IPS-20b (cell line): Measurements from ENCODE around the gene GNG5.

ENCODE experiments used
- H3K27ac ChIP-seq: one replicate; pipeline ENCODE4 v1.5.1; 2013; ENCODE audit warnings: low read length
- H3K27me3 ChIP-seq: 2 replicates; pipeline ENCODE4 v1.6.1; 2013; ENCODE audit warnings: mild to moderate bottlenecking, low read length, inconsistent platforms; ENCODE audit not compliant: insufficient read depth
- H3K36me3 ChIP-seq: 2 replicates; pipeline ENCODE4 v1.6.1; 2013; ENCODE audit warnings: low read depth, mild to moderate bottlenecking, inconsistent platforms, low read length, moderate library complexity; ENCODE audit not compliant: insufficient read depth
- H3K4me1 ChIP-seq: 2 replicates; pipeline ENCODE4 v1.6.1; 2013; ENCODE audit warnings: mild to moderate bottlenecking, control low read depth, inconsistent platforms, low read length, moderate library complexity; ENCODE audit not compliant: insufficient read depth
- H3K4me3 ChIP-seq: 2 replicates; pipeline ENCODE4 v1.5.1; 2013; ENCODE audit warnings: mild to moderate bottlenecking, low read length, inconsistent platforms
- H3K9ac ChIP-seq: 2 replicates; pipeline ENCODE4 v1.6.1; 2013; ENCODE audit warnings: low read depth, mild to moderate bottlenecking, inconsistent platforms, low read length, moderate library complexity
- H3K9me3 ChIP-seq: 2 replicates; pipeline ENCODE4 v1.6.1; 2013; ENCODE audit warnings: mild to moderate bottlenecking, low read depth, low read length, inconsistent platforms; ENCODE audit not compliant: insufficient read depth

The GNG5 gene

GRCh38 chr1:84506002-84506728 lies at the start of gene GNG5, which contains the start of gene SPATA1:
Gene GNG5, minus strand, starts transcription at chr1:84506581. Its CDS starts 490 bp downstream, at chr1:84506091.
Gene SPATA1, plus strand, starts transcription at chr1:84506386. Its CDS starts 9,974 bp downstream, at chr1:84516360.
- Histone ChIP-seq H3K4me1 (peaks cover 17% of the 10 kb centered on the region), H3K27ac (peak within 1 kb of the TSS; percentile 39), H3K9me3 (peaks cover 5% of the 10 kb centered on the region; the same call in 1 of the 2 replicates), H3K27me3 (peaks cover 10% of the 10 kb centered on the region; the same call in 1 of the 2 replicates), H3K36me3 (peaks cover 4% of the 10 kb centered on the region; the same call in 1 of the 2 replicates), H3K4me3 (peak within 1 kb of the TSS; percentile 98), H3K9ac (peak within 1 kb of the TSS; percentile 94; the same call in 1 of the 2 replicates)

- Histone ChIP-seq H3K4me1 (no peaks in the 10 kb centered on the region), H3K9me3 (no peaks in the 10 kb centered on the region), H3K27ac (no peak overlapping the region), H3K36me3 (no peaks in the 10 kb centered on the region), H3K9ac (no peak overlapping the region), H3K27me3 (no peaks in the 10 kb centered on the region), H3K4me3 (no peak overlapping the region)
Measured at GRCh38 chr1:84550826-84551225, 44.4 kb upstream of the GNG5 start.

- Histone ChIP-seq H3K4me1 (no peaks in the 10 kb centered on the region), H3K9ac (no peak overlapping the region), H3K4me3 (no peak overlapping the region), H3K27me3 (no peaks in the 10 kb centered on the region), H3K36me3 (no peaks in the 10 kb centered on the region), H3K27ac (no peak overlapping the region), H3K9me3 (no peaks in the 10 kb centered on the region)
Measured at GRCh38 chr1:84541679-84542078, 35.3 kb upstream of the GNG5 start.

GRCh38 chr1:84540759-84541158 lies 34.4 kb upstream of the GNG5 start:
- no peak overlapping the region for H3K4me3 ChIP-seq
- H3K9ac ChIP-seq = no peak overlapping the region
- no peaks in the 10 kb centered on the region for H3K27me3 ChIP-seq
- H3K9me3 ChIP-seq = no peaks in the 10 kb centered on the region
- no peaks in the 10 kb centered on the region for H3K4me1 ChIP-seq
- H3K27ac ChIP-seq = no peak overlapping the region
- H3K36me3 ChIP-seq = no peaks in the 10 kb centered on the region

GRCh38 chr1:84539972-84540371 lies 33.6 kb upstream of the GNG5 start:
- no peaks in the 10 kb centered on the region for H3K27me3 ChIP-seq
- no peak overlapping the region for H3K4me3 ChIP-seq
- no peak overlapping the region for H3K27ac ChIP-seq
- no peaks in the 10 kb centered on the region for H3K36me3 ChIP-seq
- H3K9me3 ChIP-seq = no peaks in the 10 kb centered on the region
- no peak overlapping the region for H3K9ac ChIP-seq
- H3K4me1 ChIP-seq = no peaks in the 10 kb centered on the region

GRCh38 chr1:84538599-84538998 lies 32.2 kb upstream of the GNG5 start:
- Histone ChIP-seq H3K27ac (no peak overlapping the region), H3K9ac (no peak overlapping the region)

GRCh38 chr1:84525779-84526178 lies 19.4 kb upstream of the GNG5 start:
- Histone ChIP-seq H3K36me3 (no peaks in the 10 kb centered on the region), H3K27ac (no peak overlapping the region), H3K9ac (no peak overlapping the region), H3K27me3 (no peaks in the 10 kb centered on the region), H3K9me3 (no peaks in the 10 kb centered on the region; the same call in 1 of the 2 replicates), H3K4me3 (no peak overlapping the region), H3K4me1 (no peaks in the 10 kb centered on the region)

More at GRCh38 chr1:84538599-84538998, 32.2 kb upstream of the GNG5 start:
- H3K9me3 ChIP-seq = no peaks in the 10 kb centered on the region
- no peaks in the 10 kb centered on the region for H3K36me3 ChIP-seq
- no peaks in the 10 kb centered on the region for H3K27me3 ChIP-seq
- no peak overlapping the region for H3K4me3 ChIP-seq
- H3K4me1 ChIP-seq = no peaks in the 10 kb centered on the region

- Histone ChIP-seq H3K27me3 (no peaks in the 10 kb centered on the region), H3K4me1 (no peaks in the 10 kb centered on the region), H3K9ac (no peak overlapping the region), H3K36me3 (no peaks in the 10 kb centered on the region), H3K4me3 (no peak overlapping the region), H3K27ac (no peak overlapping the region), H3K9me3 (no peaks in the 10 kb centered on the region; the same call in 1 of the 2 replicates)
Measured at GRCh38 chr1:84524590-84524989, 18.2 kb upstream of the GNG5 start.

- no peak overlapping the region for H3K27ac ChIP-seq
- H3K36me3 ChIP-seq = no peaks in the 10 kb centered on the region
- peaks cover 5% of the 10 kb centered on the region; the same call in 1 of the 2 replicates for H3K9me3 ChIP-seq
- no peak overlapping the region for H3K9ac ChIP-seq
- H3K4me1 ChIP-seq = no peaks in the 10 kb centered on the region; the same call in 1 of the 2 replicates
- H3K4me3 ChIP-seq = no peak overlapping the region
- no peaks in the 10 kb centered on the region for H3K27me3 ChIP-seq
Measured at GRCh38 chr1:84510668-84511067, 4.3 kb upstream of the GNG5 start.

GRCh38 chr1:84510165-84510564 lies 3.8 kb upstream of the GNG5 start:
- Histone ChIP-seq H3K9ac (no peak overlapping the region), H3K9me3 (peaks cover 5% of the 10 kb centered on the region; the same call in 1 of the 2 replicates), H3K4me3 (no peak overlapping the region), H3K27ac (no peak overlapping the region), H3K27me3 (peaks cover 3% of the 10 kb centered on the region; the same call in 1 of the 2 replicates), H3K4me1 (no peaks in the 10 kb centered on the region; the same call in 1 of the 2 replicates), H3K36me3 (no peaks in the 10 kb centered on the region)

- Histone ChIP-seq H3K4me3 (no peak overlapping the region), H3K27me3 (peaks cover 10% of the 10 kb centered on the region; the same call in 1 of the 2 replicates), H3K9ac (no peak overlapping the region), H3K36me3 (no peaks in the 10 kb centered on the region), H3K9me3 (peaks cover 5% of the 10 kb centered on the region; the same call in 1 of the 2 replicates), H3K4me1 (peaks cover 8% of the 10 kb centered on the region), H3K27ac (no peak overlapping the region)
Measured at GRCh38 chr1:84509029-84509428, 2.6 kb upstream of the GNG5 start.

GRCh38 chr1:84508510-84508909 lies 2.1 kb upstream of the GNG5 start:
- Histone ChIP-seq H3K9ac (no peak overlapping the region), H3K27ac (no peak overlapping the region)

More at GRCh38 chr1:84508510-84508909, 2.1 kb upstream of the GNG5 start:
- Histone ChIP-seq H3K9me3 (peaks cover 5% of the 10 kb centered on the region; the same call in 1 of the 2 replicates), H3K4me3 (no peak overlapping the region), H3K36me3 (no peaks in the 10 kb centered on the region), H3K4me1 (peaks cover 12% of the 10 kb centered on the region), H3K27me3 (peaks cover 10% of the 10 kb centered on the region; the same call in 1 of the 2 replicates)
